ENCODE results near the gene AGBL5. TPM values are rescaled to one million over a fixed set of nuclear protein-coding genes. Genes with fewer than 3 reads are reported as not detected.

Gene AGBL5
- total and polyA plus RNA-seq, 2 of the 13 experiments (the other 11 are each of a cell fraction or from before 2014, with no cell fraction given): 55.9 to 73.3 TPM

DNA sequence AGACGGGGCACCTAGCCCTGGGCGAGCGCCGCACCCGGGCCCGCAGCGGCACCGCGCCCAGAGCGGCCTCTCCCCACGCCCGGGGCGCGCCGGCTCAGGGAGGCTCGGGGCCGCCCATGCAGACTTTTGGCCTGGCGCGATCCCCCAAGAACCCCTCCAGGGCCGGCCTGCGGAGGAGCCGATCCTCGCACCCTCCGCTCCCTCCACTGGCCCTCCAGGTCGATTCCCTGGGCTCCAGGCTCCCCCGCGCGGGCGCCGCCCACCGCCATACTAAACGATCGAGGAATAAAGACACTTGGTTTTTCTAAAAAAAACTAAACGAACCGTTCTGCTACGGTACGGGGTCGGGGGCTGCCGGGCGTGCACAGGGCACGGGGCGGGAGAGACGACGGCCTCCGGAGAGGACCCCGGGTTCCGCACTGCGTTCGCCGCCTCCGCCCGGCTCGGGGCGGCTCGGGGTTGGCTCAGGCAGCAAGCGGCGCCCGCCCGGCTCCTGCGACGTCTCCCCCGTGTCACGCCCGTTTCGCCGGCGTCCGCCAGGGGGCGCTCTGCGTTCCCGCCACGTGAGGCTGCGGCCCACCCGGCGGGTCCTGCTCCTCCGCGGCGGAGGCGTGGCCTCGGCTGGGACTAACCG, 34.7 kb downstream of the AGBL5 start (continued):
- TF ChIP-seq, protein P1, sequence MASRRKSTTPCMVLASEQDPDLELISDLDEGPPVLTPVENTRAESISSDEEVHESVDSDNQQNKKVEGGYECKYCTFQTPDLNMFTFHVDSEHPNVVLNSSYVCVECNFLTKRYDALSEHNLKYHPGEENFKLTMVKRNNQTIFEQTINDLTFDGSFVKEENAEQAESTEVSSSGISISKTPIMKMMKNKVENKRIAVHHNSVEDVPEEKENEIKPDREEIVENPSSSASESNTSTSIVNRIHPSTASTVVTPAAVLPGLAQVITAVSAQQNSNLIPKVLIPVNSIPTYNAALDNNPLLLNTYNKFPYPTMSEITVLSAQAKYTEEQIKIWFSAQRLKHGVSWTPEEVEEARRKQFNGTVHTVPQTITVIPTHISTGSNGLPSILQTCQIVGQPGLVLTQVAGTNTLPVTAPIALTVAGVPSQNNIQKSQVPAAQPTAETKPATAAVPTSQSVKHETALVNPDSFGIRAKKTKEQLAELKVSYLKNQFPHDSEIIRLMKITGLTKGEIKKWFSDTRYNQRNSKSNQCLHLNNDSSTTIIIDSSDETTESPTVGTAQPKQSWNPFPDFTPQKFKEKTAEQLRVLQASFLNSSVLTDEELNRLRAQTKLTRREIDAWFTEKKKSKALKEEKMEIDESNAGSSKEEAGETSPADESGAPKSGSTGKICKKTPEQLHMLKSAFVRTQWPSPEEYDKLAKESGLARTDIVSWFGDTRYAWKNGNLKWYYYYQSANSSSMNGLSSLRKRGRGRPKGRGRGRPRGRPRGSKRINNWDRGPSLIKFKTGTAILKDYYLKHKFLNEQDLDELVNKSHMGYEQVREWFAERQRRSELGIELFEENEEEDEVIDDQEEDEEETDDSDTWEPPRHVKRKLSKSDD (CRISPR knock-in tag; IDR thresholded peaks at IDR 0.05; ENCODE audit: low read depth): peak; percentile 85
- TF ChIP-seq ZNF224 (CRISPR knock-in tag; IDR thresholded peaks at IDR 0.05) (no peak), SIN3A (IDR thresholded peaks at IDR 0.05; ENCODE audit: borderline replicate concordance, low read depth, low read length) (peak; percentile 90), ZNF598 (CRISPR knock-in tag; IDR thresholded peaks at IDR 0.05; ENCODE audit: borderline replicate concordance) (no peak), RBFOX2 (IDR thresholded peaks at IDR 0.05; ENCODE audit: low read depth, low read length) (peak; percentile 80), ARNTL (CRISPR knock-in tag; IDR thresholded peaks at IDR 0.05) (peak; percentile 96), SRSF9 (IDR thresholded peaks at IDR 0.05; ENCODE audit: borderline replicate concordance, insufficient read depth, low read depth, low read length, poor library complexity, severe bottlenecking) (no peak), TCF12 (IDR thresholded peaks at IDR 0.05) (no peak), TCF12 (CRISPR knock-in tag; IDR thresholded peaks at IDR 0.05) (no peak), ZNF790 (CRISPR knock-in tag; IDR thresholded peaks at IDR 0.05; ENCODE audit: borderline replicate concordance) (no peak), POLR2AphosphoS2 (IDR thresholded peaks at IDR 0.05; ENCODE audit: low read depth, low read length) (no peak), KDM5A (IDR thresholded peaks at IDR 0.05; ENCODE audit: borderline replicate concordance, low read length) (peak; percentile 23; the same call in 1 of the 2 replicates)
- TF ChIP-seq, protein P2, sequence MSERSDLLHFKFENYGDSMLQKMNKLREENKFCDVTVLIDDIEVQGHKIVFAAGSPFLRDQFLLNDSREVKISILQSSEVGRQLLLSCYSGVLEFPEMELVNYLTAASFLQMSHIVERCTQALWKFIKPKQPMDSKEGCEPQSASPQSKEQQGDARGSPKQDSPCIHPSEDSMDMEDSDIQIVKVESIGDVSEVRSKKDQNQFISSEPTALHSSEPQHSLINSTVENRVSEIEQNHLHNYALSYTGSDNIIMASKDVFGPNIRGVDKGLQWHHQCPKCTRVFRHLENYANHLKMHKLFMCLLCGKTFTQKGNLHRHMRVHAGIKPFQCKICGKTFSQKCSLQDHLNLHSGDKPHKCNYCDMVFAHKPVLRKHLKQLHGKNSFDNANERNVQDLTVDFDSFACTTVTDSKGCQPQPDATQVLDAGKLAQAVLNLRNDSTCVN (CRISPR knock-in tag; IDR thresholded peaks at IDR 0.05; ENCODE audit: borderline replicate concordance): peak; percentile 53; the same call in 1 of the 2 replicates
- TF ChIP-seq, protein P3, sequence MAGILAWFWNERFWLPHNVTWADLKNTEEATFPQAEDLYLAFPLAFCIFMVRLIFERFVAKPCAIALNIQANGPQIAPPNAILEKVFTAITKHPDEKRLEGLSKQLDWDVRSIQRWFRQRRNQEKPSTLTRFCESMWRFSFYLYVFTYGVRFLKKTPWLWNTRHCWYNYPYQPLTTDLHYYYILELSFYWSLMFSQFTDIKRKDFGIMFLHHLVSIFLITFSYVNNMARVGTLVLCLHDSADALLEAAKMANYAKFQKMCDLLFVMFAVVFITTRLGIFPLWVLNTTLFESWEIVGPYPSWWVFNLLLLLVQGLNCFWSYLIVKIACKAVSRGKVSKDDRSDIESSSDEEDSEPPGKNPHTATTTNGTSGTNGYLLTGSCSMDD (CRISPR knock-in tag; IDR thresholded peaks at IDR 0.05): no peak; the same call in 1 of the 2 replicates
- TF ChIP-seq, protein P4, sequence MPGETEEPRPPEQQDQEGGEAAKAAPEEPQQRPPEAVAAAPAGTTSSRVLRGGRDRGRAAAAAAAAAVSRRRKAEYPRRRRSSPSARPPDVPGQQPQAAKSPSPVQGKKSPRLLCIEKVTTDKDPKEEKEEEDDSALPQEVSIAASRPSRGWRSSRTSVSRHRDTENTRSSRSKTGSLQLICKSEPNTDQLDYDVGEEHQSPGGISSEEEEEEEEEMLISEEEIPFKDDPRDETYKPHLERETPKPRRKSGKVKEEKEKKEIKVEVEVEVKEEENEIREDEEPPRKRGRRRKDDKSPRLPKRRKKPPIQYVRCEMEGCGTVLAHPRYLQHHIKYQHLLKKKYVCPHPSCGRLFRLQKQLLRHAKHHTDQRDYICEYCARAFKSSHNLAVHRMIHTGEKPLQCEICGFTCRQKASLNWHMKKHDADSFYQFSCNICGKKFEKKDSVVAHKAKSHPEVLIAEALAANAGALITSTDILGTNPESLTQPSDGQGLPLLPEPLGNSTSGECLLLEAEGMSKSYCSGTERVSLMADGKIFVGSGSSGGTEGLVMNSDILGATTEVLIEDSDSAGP (CRISPR knock-in tag; IDR thresholded peaks at IDR 0.05; ENCODE audit: borderline replicate concordance): no peak; the same call in 1 of the 2 replicates

All from HepG2 (cell line).